ENCODE measurements around the gene PDE8A.
A peak's percentile ranks its signal among the peaks of the same experiment; 100 is the strongest.

PDE8A gene, protein sequence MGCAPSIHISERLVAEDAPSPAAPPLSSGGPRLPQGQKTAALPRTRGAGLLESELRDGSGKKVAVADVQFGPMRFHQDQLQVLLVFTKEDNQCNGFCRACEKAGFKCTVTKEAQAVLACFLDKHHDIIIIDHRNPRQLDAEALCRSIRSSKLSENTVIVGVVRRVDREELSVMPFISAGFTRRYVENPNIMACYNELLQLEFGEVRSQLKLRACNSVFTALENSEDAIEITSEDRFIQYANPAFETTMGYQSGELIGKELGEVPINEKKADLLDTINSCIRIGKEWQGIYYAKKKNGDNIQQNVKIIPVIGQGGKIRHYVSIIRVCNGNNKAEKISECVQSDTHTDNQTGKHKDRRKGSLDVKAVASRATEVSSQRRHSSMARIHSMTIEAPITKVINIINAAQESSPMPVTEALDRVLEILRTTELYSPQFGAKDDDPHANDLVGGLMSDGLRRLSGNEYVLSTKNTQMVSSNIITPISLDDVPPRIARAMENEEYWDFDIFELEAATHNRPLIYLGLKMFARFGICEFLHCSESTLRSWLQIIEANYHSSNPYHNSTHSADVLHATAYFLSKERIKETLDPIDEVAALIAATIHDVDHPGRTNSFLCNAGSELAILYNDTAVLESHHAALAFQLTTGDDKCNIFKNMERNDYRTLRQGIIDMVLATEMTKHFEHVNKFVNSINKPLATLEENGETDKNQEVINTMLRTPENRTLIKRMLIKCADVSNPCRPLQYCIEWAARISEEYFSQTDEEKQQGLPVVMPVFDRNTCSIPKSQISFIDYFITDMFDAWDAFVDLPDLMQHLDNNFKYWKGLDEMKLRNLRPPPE

DNA sequence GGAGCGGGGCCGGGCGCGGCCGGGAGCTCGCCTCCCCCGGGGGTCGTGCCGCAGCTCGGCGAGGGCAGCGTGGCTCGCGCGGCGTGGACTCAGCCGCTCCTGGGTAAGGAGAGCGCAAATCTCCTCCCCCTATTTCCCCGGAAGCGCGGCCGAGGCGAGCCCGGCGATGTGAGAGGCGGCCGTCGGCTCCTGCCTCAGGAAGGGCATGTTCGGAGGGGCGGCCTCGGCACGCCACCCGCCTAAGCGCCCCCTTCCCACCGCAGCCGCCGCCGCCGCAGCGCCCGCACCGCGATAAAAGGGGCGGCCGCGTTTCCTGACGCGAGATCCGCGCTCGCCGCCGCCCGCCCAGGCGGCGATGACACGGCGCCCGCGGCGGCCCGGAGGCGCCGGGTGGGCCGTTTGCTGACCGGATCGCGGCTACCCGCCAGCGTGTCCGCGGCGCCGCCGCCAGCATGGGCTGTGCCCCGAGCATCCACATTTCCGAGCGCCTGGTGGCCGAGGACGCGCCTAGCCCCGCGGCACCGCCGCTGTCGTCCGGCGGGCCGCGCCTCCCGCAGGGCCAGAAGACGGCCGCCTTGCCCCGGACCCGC, at the start of gene PDE8A:
Gene PDE8A, plus strand, starts transcription at position 146 of the 590 bp plus-strand sequence. Its CDS starts 307 bp downstream, at position 453.
- peak; percentile 48 to 67 for DNase-seq

DNA sequence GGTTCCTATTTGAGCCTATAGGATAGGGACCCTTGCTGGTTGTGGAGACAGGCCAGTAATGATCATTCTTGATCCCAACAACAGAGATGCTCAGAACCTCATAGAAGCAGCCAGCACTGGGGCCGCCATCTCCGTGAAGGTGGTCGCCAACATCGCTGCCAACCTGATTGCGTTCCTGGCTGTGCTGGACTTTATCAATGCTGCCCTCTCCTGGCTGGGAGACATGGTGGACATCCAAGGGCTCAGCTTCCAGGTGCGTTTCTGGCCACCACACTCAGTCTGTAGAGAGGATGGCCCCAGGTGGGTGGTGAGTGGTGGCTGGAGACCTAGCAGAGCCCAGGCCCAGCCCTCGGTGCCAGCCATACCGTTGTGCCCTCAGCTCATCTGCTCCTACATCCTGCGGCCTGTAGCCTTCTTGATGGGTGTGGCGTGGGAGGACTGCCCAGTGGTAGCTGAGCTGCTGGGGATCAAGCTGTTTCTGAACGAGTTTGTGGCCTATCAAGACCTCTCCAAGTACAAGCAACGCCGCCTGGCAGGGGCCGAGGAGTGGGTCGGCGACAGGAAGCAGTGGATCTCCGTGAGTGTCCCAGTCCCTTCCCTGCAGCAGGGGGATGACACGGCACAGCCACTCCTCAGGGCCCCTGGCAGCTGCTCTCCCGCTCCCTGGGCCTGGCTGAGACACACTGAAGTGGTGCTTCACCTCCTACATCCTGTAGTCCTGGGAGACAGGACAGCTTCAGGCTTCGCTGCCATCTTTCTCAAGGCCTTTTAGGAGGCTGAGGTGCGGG, 46.5 kb upstream of the PDE8A start:
- no peak for DNase-seq

DNA sequence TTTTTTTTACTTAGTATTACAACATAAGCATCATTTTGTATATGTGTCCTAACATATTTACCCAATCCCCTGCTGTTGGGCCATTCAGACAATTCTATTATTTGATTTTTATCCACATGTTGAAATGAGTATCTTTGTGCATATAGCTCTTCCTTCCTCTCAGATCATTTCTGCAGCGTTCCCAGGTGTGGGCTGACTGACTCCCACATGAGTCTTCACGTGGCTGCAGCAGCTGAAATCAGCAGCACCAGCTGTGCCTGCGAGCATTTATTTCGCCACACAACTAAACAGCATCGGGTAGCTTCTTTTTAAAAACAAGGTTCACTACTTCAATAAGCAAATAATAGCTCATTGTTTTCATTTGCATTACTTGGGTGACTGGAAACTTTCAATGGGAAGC, 44.5 kb upstream of the PDE8A start:
- DNase-seq: no peak

DNA sequence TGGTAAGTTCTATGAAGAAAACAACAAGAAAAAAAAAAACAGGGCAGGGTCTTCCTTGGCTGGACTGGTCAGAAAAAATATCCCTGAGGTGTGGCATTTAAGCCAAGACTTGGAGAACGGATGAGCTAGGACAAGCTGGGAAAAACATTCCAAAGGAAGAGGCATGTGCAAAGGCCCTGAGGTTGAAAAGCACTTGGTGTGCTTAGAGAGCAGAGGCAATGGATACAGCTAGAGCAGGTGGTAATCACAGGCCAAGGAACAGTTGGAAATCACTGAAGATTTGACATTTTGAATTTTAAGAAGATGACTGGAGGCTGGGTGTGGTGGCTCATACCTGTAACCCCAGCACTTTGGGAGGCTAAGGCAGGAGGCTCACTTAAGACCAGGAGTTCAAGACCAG, 42.9 kb upstream of the PDE8A start:
- no peak for DNase-seq

DNA sequence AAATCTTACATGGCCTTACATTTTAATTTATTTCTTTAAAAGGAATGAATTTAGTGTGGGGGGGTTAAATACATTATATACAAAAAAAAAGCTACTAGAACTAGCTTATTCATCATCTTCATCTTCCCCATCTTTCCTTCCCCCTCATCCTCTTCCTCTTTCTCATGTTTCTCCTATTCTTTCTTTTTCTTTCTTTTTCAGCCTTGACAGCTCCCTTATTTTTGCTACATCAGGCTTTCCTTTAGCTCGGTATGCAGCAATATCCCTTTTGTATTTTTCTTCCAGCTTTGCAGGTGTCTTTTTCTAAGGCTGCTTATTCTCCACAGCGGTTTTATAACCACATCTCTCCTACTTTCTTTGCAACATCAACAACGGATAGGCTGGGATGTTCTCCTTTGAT, 41.3 kb upstream of the PDE8A start:
- DNase-seq: no peak

DNA sequence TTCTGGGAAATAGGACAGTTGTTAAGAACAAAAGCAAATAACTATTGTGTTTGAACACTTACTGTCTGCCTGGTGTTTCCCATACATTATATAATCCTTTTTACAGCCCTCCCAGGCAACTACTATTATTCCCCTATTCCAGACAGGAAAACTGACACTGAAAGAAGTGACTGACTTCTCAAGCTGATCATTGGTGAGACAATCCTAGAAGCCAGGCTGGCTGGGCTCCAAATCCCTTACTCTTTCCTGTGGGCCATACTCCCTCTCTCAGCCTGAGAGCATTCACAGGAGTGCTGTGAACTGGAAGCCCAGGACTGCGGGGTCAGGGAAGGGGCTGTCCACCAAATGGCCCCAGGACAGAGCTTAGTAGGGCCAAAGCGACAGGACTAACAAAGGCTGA, 39.2 kb upstream of the PDE8A start:
- no peak for DNase-seq

DNA sequence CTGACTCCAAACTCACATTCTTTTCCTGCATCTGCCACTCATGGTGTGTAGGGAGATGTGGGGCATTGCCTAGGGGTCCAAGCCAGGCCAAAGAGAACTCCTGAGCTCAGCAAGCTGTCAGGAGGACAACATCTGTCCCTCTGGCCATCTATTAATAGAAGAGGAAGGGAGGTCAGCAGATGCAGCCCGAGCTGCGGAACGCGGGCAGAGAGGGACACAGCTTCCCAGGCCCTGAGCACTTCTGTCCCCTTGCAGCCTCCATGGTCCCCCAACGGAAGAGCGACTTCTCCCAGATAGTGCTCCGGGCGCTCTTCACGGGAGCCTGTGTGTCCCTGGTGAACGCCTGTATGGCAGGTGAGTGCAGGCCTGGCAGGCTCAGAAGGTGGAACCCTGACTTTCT, 37.3 kb upstream of the PDE8A start:
- no peak for DNase-seq

DNA sequence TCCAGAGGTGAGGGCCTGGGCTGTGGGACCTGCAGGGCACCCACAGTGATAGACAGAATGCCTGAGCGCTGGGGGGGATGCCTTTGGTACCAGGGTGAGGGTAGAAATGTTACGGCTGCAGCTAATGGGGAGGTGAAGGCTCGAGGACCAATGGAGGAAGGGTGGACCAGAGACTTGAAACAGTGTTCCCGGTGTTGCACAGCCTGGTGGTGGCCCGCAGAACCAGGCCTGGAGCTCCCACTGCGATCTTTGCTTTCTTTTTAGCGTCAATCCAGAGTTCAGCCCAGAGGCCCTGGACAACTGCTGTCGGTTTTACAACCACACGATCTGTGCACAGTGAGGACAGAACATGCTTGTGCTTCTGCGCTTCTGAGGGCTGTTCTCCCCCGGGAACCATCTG, 36.8 kb upstream of the PDE8A start:
- DNase-seq: no peak

DNA sequence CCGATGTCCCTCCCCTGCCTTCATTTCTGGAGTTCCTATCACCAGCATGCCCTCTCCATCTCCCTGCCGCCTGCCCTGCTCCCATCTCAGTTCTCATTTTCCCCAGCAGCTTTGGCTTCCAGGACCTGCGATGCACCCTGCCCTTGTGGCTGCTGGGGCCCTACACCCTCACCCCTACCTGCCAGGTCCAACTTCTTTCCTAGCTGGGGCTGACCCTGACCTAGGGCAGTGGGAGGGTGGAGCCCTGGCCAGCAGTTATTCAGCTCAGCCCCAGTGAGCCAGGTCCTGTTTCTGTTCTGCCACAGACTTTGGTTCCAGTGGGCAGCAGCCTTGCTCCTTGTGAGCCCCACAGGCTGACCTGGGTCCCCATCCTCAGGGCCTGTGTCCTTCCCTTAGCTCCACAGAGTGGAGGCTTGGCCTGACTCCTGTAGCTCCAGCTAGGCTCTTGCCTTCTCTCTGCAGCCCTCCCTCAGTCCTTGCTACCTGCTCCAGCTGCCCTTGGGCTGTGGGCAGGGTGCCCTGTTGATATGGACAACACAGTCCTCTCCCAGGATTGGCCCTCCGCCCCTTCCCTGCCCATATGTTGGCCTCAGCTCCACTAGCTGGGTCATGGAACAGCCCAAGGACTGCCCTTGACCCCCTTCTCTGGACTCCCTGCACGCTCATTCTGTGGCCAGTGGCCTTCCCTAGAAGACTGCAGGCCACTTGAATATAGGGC, 34.7 kb upstream of the PDE8A start:
- no peak for DNase-seq

DNA sequence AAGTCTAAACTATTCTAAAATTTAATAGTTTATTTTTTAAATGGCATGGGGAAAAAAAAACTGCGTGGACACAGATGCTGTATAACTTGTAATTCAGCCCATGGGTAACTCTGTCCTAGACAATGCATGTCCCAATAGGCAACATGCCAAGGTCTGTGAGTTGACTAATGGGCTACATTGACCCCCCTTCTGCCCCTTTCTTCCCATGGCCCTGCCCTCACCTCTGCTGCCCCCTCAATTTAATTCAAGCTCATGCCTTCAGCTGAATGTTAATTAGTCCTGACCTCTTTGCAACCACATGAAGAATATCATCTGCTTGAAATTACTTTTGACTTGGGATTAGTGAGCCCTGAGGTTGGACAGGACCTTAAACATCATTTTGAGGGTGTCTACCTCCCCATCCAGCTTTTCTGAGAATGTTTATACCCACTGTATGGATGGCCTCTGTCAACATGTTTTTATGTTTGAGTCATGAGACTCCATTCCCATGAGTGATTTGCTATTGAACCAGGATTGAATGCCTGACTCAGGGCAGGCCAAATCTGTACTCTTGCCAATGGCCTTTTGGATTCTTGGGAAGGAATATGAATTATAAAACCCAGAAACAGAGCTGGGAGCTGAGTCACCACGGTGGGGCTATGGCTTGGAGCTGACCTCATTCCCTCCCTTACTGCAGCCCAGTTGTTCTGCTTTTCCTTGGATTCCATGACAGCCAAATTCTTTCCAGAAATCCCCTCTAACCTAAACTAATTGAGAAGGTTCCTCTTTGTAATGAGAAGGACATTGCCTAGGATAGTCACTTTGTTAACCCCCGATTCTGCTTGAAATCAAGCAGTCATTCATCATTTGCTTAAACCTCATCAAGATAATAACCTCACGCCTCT, 33.5 kb upstream of the PDE8A start:
- DNase-seq: no peak

DNA sequence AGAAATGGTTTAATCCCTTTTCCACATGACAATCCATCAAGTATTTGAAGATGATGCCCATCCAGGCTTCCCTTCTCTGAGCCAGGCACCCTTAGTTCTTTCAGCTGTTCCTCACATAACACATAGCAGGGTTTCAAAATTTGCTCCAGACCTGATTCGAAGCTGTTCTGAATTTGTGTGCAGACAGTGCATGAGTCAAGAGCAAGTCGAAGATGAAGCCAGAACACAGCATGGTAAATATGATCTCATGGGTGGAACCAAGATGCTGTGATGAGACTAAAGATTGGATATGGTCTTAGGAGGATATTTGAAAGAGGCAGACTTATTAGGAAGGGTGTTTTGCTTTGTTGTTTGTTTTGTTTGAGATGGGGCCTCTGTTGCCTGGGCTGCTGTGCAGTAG, 32.6 kb upstream of the PDE8A start:
- no peak for DNase-seq

DNA sequence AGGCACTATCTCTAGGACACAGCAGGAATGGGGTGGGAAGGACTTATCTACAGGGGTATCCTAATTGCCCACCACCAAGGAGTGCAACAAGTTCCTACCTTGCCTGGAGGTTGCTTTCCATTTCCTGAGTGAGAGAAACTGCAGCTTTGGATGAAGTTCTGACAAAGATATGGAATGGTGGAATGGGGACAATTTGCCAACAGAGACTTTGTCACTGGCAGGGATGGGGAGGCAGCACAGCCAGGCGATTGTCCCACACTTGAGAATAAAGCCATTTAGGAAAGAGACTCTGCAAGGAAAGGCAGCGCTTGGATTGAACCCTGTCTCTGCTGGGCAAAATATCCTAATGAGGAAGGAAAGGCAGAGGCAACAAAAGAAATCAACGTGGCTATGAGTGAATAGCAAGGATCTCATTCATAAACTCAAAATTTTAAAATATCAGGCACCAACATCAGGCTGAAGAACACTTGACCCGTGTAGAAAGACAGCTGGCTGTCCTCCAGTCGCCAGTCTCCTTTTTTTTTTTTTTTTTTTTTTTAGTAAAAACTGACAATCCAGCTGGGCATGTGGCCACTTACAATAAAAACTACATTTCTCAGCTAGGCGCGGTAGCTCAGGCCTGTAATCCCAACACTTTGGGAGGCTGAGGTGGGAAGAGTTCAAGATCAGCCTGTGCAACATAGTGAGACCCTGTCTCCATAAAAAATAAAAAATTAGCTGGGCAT, 31.6 kb upstream of the PDE8A start:
- no peak for DNase-seq

DNA sequence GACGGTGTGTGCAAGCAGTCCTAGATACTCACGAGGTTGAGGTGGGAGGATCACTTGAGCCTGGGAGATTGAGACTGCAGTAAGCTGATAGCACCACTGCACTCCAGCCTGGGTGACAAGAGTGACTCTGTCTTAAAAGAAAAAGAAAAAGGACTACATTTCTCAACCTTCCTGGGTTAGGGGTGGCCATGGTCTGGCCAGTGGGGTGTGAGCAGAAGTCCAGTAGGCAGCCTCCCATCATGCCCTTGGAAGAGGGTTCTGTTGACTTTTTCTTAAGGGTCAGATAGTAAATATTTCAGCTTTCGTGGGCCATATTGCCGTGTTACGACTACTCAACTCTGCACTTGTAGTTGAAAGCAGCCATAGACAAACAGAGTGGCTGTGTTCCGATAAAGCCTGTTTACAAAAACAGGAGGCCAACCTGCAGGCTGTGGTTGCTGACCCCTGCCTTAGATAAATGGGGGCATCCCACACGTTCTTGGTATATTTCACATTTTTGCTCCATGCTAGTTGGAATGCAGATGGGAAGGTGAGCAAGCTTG, 31.0 kb upstream of the PDE8A start:
- no peak for DNase-seq

DNA sequence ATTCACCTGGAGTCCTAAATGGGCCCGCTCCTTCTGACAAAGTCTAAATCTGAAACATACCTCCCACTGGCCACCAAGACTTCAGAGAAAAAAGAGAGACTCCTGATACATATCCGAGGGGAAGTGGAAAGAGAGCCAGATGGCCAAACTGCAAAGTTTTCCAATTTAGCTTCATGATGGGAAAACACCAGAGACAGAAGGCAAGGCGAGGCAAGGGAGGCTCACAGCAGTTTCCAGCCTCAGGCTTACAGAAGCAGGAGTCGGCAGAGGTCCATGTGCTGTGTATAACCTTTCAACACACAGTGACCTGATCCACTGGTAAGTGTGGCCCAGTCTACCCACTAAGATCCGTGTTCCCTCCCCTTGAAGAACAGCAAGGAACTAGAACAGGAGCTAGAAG, 29.9 kb upstream of the PDE8A start:
- DNase-seq: no peak

DNA sequence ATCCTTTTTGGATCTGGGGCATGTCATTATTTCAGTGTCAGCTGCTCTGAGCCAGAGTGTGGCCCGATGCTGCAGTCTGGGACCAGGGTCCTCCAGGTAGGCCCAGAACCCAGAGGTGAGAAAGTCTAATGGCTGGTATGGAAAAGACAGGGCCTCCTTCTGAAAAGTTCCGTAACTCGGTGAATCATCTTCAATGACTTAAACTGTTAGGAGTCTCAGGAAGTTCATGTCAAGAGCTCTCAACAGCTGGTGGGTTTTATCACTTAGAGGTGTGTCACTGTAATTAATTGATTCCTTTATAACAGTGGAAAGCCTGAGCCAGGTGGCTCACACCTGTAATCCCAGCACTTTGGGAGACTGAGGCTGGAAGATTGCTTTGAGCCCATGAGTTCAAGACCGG, 28.5 kb upstream of the PDE8A start:
- DNase-seq: no peak

DNA sequence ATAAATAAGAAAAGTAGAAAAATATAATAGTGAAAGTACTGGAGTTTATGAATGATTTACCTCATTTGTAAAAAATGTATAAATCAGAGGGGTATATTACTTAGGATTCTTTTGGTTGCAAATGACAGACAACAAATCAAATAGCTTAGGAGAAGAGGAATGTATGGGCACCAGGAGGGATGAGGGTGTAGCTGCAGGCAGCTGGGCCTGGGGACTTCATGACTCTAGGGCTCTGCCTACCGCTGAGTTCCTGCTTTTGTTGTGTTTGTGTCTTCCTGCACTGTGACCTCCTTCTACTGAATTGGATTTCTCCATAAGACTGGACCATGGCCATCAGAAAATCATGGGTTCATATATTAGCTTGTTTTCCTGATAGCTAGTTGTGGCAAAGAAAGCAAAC, 27.9 kb upstream of the PDE8A start:
- DNase-seq: no peak

DNA sequence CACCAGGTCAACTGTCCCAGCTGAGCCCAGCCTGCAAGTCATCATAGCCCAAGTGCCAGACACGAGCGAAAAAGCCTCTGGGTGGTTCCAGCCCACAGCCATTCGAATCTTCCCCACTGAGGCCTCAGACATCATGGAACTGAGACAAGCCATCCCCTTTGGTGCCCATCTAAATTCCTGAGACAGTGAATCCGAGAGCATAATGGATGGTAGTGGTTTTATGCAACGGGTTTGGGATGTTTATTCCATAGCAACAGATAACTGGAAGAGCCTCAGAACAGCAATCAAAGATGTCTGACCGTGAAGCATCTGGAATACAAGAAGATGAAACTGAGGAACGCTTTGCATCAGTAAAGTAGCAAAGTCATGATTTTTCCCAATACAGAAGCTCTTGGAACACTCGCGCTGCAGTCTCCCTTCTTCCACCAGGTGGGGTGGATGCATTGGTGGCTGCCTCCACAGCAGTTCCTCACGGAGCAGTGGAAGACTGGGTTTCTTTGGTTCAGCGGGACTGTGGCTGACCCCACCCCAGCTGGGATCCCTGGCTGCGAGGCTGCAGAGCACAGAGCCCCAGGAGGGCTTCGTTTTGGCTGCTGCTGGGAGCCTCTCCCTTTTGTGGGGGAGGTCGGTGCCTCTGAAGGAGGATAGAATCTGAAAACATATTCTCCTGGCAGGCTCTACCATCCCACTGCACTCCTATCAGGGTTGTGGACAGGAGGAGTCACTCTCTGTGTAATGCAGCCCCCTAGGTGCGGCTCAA, 26.4 kb upstream of the PDE8A start:
- peak; percentile 41 to 46 for DNase-seq

DNA sequence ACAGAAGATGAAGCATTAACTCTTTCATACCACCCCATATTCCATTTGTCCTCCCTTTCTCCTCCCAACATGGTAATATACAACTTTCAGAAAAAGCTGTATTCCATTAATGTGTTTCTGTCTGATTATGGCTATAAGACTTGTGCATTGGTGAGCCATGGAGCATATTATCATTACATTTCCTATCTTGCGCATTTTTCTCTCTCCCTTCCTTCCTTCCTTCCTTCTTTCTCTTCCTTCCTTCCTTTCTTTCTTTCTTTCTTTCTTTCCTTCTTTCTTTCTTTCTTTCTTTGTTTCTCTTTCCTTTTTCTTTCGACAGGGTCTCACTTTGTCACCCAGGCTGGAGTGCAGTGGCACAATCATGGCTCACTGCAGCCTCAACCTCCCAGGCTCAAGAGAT, 25.5 kb upstream of the PDE8A start:
- DNase-seq: no peak

DNA sequence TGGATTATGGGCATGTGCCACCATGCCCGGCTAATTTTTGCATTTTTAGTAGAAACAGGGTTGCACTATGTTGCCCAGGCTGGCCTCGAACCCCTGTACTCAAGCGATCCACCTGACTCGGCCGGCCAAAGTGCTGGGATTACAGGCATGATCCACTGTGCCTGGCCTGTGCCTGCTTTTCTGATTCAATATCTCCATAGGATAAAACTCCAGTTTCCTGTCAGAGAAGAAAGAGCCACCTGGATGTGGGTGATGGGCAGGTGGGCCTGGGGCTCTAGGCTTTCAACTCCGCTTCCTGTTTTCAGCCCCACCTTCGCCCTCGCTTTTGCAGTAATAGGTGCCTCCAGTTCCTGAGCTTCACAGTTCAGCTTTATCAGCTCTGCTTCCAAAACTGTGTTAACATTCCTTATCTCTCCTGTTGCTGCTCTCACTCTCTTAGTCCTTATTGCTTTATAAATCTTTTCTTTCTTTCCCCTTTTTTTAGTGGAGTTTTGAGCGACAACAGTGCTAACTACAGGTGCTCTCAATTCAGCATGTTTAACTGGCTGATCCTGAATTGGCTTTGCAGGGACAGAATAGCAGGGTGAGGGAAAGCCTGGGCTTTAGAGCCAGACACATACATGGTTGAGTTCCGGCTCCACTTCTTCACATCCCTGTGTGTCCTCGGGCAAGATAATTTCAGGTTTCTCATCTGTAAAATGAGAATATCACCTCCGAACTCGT, 21.1 kb upstream of the PDE8A start:
- no peak for DNase-seq

Data from CD4-positive, alpha-beta T cell treated with Interleukin-4 for 1 hour (primary cell).